HG03045 (cell line): ENCODE data around the gene LGR5.
"Not testable (repeated sequence)": the region's sequence is repeated elsewhere in the genome, so short reads cannot be mapped to it uniquely, and the experiment has no call there.

Experiments used
- ATAC-seq: cut with Tn5 transposase; IDR thresholded peaks from one replicate; pipeline ENCODE4 v1.9.1; 2021; ENCODE audit warnings: mild to moderate bottlenecking, moderate library complexity; ENCODE audit not compliant: unreplicated experiment

The LGR5 gene

DNA sequence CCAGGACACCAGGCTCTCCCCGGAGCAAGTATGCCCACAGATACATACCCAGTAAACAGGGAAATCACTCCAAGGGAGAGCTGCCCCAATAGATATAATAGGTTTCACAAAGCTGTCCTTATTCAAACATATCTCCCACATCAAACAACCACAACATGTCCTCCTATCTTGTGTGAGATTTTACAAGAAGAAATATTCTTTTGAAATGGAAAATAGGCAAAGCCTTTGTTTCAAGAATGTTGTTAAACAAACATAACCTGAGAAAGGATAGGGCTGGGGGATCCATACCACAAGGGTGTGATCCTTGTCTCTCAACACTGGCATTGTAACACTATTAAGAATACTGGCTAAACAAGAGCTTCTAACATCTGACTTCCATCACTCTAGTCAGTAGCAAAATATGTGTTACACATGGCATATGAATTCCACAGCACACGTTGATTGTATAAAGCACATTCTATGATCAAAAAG lies 32.9 kb downstream of the LGR5 start:
- no peak for ATAC-seq

- no peak for ATAC-seq
Measured at GRCh38 chr12:71474791-71475190, 35.2 kb downstream of the LGR5 start.

DNA sequence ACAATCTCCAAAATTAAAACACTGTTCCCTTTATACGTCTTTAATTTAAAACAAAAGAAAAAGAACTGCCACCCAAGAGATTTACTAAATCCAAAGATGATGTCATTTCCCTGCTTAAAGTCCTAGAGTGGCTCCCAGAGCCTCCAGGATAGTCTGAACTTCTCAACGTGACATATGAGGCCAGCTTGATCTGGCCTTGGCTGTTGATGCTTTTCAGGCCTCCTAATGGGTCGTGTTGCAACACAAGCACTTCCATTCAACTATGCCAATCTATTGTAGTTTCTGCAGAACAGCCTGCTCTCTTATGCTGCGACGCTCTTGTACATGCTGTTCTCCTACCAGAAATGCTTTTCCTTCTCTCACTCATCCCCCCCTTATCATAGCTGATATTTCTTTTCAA lies 35.7 kb downstream of the LGR5 start:
- ATAC-seq = no peak

DNA sequence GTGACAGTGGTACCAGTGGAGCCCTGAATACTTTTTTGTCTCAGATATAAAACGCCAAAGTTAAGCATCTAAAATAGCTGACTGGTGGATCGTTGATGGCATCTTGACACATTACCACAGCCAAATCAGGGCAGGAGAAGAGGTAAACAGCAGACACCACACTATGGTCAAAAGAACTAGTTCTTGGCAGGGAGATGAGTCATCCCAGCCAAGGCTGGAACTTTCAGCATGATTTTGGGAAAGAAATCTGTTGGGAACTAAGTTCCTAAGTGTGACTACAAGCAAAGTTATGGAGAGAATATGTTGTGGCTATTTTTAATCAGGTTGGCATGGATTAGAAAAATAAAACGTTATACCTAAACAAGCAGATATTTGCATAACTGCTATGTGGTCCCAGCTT lies 36.9 kb downstream of the LGR5 start:
- ATAC-seq = no peak

DNA sequence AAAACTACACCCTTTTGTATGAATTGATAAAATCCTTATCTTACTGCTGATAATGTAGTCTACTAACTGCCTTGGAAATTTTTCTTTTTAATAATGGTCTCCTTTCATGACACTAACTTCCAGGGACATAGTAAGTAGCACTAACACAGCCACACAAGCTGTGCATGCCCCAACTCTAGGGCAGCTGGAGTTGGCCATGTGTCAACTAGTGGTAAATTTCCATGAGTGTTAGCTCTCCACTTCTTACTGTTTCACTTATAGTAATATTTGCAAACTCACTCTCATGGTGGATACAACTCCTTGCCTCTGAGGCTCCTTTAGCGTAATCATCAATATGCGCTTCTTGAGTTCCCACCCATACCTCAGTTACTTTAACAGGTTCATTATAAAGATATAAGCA lies 38.0 kb downstream of the LGR5 start:
- no peak for ATAC-seq

- ATAC-seq = no peak
Measured at GRCh38 chr12:71478270-71478669, 38.7 kb downstream of the LGR5 start.

- ATAC-seq = no peak
Measured at GRCh38 chr12:71484272-71484905, 44.8 kb downstream of the LGR5 start.

DNA sequence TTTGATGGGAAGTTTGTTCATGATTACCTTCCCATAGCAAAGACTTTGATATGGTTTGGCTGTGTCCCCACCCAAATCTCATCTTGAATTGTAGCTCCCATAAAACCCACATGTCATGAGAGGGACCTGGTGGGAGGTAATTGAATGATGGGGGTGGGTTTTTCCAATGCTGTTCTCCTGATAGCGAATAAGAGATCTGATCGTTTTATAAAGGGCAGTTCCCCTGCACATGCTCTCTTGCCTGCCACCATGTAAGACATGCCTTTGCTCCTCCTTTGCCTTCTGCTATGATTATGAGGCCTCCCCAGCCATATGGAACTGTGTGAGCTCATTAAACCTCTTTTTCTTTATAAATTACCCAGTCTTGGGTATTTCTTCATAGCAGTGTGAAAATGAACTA lies 51.2 kb downstream of the LGR5 start:
- ATAC-seq = not testable (repeated sequence)

- no peak for ATAC-seq
Measured at GRCh38 chr12:71492604-71493003, 53.0 kb downstream of the LGR5 start.

- no peak for ATAC-seq
Measured at GRCh38 chr12:71499834-71500233, 60.2 kb downstream of the LGR5 start.

DNA sequence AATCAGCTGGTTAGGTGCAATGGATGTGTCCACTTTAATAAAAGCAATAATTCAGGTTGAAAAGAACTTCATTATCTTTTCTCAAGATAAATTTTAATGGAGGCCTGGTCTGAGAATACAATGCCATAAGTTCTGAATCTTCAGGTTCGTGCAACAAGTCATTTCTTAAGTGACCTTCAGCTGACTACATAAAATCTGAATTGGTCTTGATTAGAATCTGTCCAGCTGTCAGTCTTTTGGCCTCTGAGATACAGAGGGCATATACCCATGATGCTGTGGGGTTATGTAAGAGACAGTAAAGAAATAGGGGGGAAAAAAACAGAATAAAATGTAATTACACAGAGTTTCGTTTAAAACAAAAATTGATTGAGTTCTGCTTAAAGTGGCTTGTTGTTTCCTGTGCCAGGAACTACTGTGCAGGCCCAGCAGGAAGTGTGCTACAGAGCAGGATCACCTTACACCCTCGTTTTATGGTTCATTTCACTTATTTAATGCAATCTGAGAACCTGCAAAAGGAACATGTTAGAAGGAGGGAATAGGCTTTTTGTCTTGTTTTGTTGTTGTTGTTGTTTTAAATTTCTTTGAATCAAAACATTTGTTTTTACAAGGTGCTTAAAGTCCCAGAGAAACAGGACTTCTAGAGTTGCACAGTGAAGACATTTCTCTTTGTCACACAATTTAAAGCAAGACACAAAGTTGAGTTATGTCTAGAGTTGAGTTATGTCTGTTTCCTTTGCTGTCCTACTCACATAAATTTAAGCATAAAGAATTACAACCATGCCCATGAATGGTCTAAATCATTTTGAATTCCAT lies 64.2 kb downstream of the LGR5 start:
- no peak for ATAC-seq

- ATAC-seq = no peak
Measured at GRCh38 chr12:71504476-71504875, 64.9 kb downstream of the LGR5 start.

GRCh38 chr12:71509705-71510104 lies 70.1 kb downstream of the LGR5 start:
- no peak for ATAC-seq

DNA sequence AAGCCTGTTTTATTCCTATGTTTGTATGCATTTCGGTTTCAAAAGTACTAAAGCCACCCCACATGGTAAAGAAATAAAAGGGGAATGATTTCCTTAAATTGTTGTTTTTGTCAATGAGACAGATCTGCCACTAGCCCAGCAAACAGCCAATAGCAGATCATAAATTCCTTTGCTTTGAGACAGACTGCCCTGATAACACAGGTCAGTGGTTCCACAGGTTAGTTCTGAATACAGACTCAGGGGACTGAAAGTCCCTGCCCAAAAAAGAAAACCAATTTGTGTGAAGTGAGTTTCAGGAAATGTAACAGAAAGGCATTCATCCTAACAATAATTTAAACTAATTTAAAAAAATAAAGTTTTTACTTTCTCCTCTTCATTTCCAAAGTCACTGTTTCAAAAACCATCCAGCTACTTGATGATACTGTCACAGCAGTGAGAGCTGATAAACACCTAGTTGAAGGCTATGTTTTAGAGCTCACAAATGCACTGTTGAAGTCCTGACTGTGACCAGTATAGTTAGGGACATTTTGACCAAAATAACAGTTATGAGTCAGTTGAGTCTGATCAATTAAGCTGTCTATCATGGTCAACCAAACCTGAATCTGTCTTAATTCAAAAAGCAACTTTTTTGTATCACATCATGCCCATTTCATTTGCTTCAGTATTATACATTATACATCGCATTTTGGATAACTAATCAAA lies 77.7 kb downstream of the LGR5 start:
- ATAC-seq = no peak

DNA sequence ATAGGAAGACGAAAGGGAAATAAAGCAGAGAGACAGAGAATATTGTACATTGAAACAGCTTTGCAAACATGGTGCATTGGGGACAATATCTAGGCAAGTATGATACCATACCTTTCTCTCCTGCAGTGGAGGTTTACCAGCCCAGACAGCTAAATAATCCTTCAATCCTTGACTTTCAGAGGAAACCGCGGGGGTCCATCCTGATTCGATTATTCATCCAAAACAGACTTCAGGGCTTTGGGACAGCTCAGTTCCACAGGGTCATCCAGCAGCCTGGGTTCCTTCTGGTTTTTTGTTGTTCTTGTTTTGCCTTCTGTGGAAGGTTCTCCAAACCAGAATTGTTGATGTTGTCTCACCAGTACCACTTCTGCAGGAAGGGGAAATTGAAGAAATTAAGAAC lies 81.5 kb downstream of the LGR5 start:
- ATAC-seq = no peak

DNA sequence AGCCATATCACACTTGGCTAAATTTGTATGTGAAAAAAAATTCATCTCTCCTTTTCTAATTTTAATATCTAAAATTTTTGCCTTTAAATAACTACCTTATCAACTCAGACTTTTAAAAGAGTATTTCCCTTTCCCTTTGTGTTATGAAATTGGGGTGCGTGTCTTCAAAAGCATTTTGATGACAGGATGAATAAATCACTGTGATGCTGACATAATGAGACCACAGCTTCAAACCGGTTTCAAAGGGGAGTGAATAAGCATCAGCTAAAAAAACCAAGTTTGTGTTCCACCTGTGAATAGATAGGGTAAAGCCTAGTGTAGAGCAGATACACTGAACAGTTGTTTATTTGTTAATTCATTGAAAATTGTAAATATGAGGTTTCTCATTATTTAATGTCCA lies 85.0 kb downstream of the LGR5 start:
- ATAC-seq = no peak

GRCh38 chr12:71533703-71534102 lies 94.1 kb downstream of the LGR5 start:
- no peak for ATAC-seq

DNA sequence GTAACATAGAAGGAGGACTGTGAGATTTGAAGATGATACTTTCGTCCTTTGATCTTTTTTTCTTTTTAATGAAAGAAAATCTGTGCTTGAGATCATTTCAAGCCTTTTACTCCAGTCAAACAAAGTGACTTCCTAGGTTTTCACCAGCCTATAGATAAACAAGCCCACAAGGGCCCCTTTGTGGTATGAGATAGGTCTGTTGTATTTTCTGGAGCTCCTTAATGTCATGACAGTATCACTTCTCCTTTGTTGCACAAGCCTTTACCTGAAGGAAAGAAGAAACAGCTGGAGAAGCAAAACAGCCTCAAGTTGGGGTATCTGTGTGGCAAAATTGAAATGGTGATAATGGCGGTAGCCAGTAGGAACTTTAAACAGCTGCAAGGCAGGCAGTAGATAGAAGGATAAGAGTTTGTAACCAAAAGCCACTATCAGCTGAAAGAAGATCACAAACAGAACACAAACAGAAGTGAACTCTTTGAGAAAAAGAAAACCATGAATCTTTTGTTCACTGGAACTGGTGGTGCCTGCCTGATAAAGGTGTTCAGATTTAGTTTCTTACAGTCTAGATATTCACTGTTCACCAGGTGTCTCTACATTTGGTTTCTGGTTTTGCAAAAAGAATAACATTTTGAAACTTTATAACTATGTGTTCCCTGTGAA lies 96.8 kb downstream of the LGR5 start:
- ATAC-seq = no peak

DNA sequence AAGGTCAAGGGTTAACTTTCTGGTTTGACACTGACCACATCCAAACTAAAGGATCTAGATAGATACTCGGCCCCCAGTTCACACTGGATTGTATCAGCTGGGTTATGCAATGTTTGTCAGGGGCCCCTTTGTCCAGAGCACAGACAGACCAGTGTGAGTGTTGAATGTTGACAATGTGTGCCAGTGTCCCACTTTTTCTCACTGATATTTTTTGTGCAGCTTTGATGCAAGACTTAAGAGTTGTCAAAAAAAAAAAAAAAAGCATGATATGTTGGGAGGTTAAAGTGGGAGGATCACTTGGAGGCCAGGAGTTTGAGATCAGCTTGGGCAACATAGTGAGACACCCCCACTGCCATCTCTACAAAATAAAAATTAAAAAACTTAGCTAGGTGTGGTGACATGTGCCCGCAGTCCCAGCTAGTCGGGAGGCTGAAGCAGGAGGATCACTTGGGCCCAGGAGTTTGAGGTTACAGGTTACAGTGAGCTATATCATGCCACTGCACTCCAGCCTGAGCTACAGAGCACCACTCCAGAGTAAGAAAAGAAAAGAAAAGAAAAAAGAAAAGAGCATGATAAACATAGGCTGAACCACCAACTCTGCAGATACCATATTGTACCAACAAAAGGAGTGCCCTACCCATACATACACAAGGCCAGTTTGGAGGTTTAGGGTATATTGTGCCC lies 97.5 kb downstream of the LGR5 start:
- no peak for ATAC-seq

- no peak for ATAC-seq
Measured at GRCh38 chr12:71538807-71539206, 99.2 kb downstream of the LGR5 start.

DNA sequence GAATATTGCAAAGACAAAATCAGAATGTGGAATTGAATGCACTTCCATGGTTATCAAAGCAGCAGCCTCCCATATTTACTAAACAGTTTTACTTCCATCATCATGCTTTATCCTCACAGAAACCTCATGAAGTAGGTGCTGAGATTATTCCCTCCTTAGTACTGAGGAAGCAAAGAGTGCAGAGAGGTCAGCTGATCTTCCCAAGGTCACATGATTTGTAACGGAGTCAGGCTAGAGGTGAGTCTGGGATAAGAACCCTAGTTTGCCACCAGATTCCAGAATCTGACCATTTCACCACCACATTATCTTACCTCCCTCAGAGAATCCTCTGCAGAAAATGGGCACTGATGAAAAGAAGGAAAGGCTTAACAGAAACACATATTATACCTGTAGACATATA lies 102.0 kb downstream of the LGR5 start:
- ATAC-seq = no peak
